ENCODE measurements around the gene COL1A1.

Gene COL1A1

DNA sequence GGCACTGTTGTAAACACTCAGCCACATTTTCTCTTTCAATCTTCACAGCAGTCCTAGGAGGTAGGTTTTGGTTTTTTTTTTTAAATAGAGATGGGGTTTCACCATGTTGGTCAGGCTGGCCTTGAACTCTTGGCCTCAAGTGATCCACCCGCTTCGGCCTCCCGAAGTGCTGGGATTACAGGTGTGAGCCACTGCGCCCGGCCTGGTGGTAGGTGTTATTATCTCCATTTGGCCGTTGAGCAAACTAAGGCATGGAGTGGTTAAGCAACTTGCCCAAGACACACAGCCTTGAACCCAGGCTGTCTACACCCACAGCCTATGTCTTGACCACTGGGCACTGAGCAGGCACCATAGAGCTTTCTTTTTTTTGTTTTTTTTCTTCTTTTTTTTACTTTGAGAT lies 27.0 kb downstream of the COL1A1 start:
- Histone ChIP-seq H3K36me3 (ENCODE audit: insufficient read depth, low read length) (no peaks in the 10 kb centered on the region), H3K4me1 (ENCODE audit: insufficient read depth, low read length) (peaks cover 10% of the 10 kb centered on the region), H3K9me3 (ENCODE audit: low read length) (no peaks in the 10 kb centered on the region), H2AFZ (ENCODE audit: low read depth, low read length) (no peak overlapping the region), H3K4me3 (ENCODE audit: low read length) (no peak overlapping the region), H3K27me3 (ENCODE audit: insufficient read depth, low read length) (peaks cover 5% of the 10 kb centered on the region)

DNA sequence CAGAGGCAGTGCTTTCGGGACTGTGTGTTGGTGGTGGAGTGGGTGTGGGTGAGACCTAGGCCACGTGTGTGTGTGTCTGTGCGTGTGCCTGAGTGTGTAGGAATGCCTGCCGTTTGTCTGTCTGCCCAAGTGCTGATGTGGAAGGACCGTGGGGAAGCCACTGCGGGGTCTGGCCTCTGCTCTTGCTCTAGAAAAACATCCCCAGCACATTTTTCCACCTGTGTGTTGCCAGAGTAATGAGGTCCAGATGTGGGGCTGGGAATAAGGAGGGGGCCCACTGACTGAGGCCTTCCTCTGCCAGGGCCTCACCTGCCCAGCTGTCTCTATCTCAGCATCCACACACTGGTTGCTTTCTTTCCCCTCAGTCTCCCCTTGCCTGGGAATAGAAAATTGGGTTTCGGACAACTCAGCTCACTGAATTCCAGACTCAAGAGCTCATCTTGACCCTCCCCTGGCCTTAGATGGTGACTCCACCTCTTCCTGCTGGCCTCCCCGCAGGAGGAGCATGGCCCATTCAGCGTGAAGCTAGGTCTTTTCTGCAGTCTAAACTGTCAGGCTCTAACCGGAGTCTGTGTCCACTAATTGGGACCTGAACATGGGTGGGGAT lies 28.0 kb downstream of the COL1A1 start:
- Histone ChIP-seq H3K27me3 (ENCODE audit: insufficient read depth, low read length) (peaks cover 5% of the 10 kb centered on the region), H3K36me3 (ENCODE audit: insufficient read depth, low read length) (no peaks in the 10 kb centered on the region), H3K4me3 (ENCODE audit: low read length) (no peak overlapping the region), H2AFZ (ENCODE audit: low read depth, low read length) (no peak overlapping the region), H3K4me1 (ENCODE audit: insufficient read depth, low read length) (peaks cover 10% of the 10 kb centered on the region), H3K9me3 (ENCODE audit: low read length) (no peaks in the 10 kb centered on the region)

DNA sequence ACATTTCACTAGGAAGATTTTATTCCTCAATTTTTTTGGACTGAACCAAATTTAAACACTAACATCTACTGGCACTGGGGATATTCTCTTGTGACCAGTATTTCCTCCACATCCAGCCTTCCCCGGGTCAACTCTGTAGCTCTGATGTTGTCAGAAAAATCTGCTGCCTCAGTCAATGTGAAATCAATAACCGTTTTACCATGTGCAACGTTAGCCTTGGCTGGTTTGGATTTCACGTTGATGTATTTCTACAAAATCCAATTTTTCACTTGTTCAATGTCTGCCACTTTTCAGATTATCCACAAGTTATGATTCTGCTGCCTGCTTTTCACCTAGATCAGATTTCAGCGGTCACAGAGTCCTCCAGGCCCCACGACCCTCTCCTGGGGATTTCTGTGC lies 28.5 kb downstream of the COL1A1 start:
- H3K4me3 ChIP-seq (ENCODE audit: low read length), result no peak overlapping the region
- H2AFZ ChIP-seq (ENCODE audit: low read depth, low read length), result no peak overlapping the region
- peaks cover 5% of the 10 kb centered on the region for H3K27me3 ChIP-seq (ENCODE audit: insufficient read depth, low read length)
- no peaks in the 10 kb centered on the region for H3K9me3 ChIP-seq (ENCODE audit: low read length)
- peaks cover 5% of the 10 kb centered on the region for H3K4me1 ChIP-seq (ENCODE audit: insufficient read depth, low read length)
- no peaks in the 10 kb centered on the region for H3K36me3 ChIP-seq (ENCODE audit: insufficient read depth, low read length)

DNA sequence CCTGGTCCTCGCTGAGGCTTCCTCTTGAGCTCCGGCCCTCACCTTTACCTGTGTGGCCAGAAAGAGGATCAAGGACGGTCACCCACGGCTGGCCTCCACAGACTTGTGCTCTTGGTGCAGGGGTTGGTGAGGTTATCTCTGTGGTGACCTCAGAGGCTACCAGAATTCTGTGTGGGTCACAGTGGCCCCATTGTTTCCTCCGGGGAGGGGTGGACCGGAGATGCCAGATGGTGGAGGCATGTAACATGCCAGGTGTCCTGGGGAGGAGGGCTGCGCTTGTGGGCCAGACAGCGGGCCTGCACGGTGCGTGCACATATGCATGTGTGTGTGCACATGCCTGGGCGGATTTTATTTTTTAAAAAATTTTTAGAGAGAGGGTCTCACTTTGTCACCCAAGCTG lies 29.3 kb downstream of the COL1A1 start:
- peaks cover 5% of the 10 kb centered on the region for H3K27me3 ChIP-seq (ENCODE audit: insufficient read depth, low read length)
- no peaks in the 10 kb centered on the region for H3K9me3 ChIP-seq (ENCODE audit: low read length)
- no peaks in the 10 kb centered on the region for H3K4me1 ChIP-seq (ENCODE audit: insufficient read depth, low read length)
- H3K36me3 ChIP-seq (ENCODE audit: insufficient read depth, low read length), result no peaks in the 10 kb centered on the region
- H2AFZ ChIP-seq (ENCODE audit: low read depth, low read length), result no peak overlapping the region
- no peak overlapping the region for H3K4me3 ChIP-seq (ENCODE audit: low read length)

DNA sequence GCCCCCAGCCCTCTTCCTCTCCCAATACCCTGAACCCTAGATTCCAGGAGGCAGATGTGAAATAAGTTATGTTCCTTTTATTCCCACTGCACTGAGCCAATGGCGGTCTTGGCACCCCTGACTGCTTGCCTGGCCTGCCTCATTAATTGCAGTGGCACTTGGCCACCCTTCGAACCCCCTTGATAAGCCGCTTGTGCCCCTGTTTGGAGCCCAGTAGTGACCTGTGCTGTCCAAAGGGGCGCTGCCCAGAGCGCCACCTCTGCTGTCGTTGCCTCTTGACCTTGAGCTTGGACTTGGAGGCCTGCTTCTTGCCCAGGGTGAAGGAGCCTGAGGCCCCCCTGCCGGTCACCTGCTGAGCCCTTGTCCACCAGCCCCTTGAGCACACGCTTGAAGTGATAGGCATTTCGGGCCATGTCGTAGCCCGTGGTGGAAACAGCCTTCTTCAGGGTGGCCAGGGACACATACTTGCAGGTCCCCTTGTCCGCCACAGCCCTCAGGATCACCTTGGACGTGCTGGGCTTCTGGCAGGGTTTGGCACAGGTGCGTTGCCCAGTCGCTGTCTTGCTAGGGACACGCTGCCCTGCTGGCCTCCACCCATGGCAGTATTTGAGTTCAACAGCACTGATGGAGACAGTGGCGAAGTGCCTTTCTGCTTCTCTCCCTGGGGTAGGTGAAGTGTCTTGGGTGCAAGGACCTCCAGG lies 29.9 kb downstream of the COL1A1 start:
- Histone ChIP-seq H3K4me1 (ENCODE audit: insufficient read depth, low read length) (no peaks in the 10 kb centered on the region), H3K9me3 (ENCODE audit: low read length) (no peaks in the 10 kb centered on the region), H3K27me3 (ENCODE audit: insufficient read depth, low read length) (peaks cover 5% of the 10 kb centered on the region), H3K36me3 (ENCODE audit: insufficient read depth, low read length) (no peaks in the 10 kb centered on the region), H3K4me3 (ENCODE audit: low read length) (no peak overlapping the region), H2AFZ (ENCODE audit: low read depth, low read length) (no peak overlapping the region)

DNA sequence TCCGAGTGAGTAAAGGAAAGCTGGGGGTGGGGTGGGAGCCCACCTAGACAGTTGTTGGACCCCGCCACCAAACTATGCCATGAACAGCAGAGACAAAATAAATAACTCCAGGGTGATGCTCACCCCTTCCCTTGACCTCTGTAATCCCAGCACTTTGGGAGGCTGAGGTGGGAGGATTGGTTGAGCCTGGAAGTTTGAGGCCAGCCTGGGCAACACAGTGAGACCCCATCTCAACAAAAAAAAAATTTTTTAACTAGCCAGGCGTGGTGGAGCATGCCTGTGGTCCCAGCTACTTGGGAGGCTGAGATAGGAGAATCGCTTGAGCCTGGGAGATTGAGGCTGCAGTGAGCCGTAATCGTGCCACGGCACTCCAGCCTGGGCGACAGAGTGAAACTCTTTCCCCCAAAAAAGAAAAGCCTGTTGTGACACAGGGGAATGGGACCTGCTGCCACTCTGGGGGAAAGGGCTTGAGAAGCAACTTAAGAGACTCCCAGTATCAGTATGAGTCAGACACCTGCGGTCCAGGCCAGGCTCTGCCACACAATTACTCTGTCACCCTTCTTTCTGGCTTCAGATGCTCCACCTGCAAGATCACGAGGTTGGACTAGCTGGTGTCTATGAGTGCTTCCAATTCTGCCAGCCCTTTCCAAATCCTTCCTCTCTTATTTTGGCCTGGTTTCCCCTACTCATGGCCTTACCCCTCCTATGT lies 30.6 kb downstream of the COL1A1 start:
- H3K4me3 ChIP-seq (ENCODE audit: low read length), result no peak overlapping the region
- H3K4me1 ChIP-seq (ENCODE audit: insufficient read depth, low read length), result no peaks in the 10 kb centered on the region
- H3K27me3 ChIP-seq (ENCODE audit: insufficient read depth, low read length), result peaks cover 5% of the 10 kb centered on the region
- no peaks in the 10 kb centered on the region for H3K36me3 ChIP-seq (ENCODE audit: insufficient read depth, low read length)
- H3K9me3 ChIP-seq (ENCODE audit: low read length), result no peaks in the 10 kb centered on the region
- H2AFZ ChIP-seq (ENCODE audit: low read depth, low read length), result no peak overlapping the region

DNA sequence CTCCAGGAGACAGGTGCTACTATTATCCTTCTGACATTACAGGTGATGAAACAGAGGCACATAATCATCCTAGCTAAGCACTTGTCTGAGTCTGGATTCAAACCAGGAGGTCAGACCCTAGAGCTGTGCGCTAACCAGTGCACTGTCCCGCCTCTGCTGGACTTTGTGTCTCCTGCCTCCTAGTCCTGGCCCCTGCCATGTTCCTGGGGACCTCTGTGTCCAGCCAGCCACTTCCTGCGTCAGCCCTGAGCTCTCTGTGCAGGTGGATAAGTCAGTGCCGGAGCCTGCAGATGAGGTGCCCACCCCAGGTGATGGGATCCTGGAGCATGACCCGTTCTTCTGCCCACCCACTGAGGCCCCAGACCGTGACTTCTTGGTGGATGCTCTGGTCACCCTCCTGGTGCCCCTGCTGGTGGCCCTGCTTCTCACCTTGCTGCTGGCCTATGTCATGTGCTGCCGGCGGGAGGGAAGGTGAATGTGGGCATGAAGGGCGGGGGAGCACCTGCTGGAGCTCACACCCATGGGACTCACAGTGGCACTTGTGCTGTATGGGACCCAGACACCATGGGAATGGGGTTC lies 31.5 kb downstream of the COL1A1 start:
- Histone ChIP-seq H3K36me3 (ENCODE audit: insufficient read depth, low read length) (no peaks in the 10 kb centered on the region), H3K4me3 (ENCODE audit: low read length) (no peak overlapping the region), H3K9me3 (ENCODE audit: low read length) (no peaks in the 10 kb centered on the region), H2AFZ (ENCODE audit: low read depth, low read length) (no peak overlapping the region), H3K27me3 (ENCODE audit: insufficient read depth, low read length) (peaks cover 11% of the 10 kb centered on the region), H3K4me1 (ENCODE audit: insufficient read depth, low read length) (no peaks in the 10 kb centered on the region)

DNA sequence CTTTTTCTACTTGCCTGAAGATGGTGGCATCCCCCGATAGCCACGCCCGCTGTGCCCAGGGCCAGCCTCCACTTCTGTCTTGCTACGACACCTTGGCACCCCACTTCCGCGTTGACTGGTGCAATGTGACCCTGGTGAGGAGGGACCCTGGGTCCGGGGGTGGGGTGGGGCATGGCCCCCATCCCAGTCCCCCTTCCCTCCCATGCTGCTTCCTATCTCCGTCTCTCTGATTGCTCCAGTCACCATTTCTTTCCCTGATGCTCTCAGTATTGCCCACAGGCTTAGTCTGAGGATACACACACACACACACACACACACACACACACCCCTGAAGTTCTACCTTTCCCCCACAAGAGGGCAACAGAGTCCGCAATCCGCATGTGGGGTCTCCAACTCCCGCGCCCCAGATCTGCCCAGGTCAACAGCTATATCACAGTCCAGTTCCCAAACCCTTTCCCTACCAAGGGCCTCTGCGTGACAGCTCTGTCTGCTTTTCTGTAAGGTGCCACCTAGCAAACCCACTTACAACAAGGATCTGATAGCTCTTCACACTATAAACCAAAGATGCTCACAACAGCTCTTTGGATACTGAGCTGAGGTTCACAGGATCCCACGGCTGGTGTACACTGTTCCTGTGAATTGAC lies 32.2 kb downstream of the COL1A1 start:
- H3K27me3 ChIP-seq (ENCODE audit: insufficient read depth, low read length), result peaks cover 11% of the 10 kb centered on the region
- no peaks in the 10 kb centered on the region for H3K36me3 ChIP-seq (ENCODE audit: insufficient read depth, low read length)
- no peaks in the 10 kb centered on the region for H3K9me3 ChIP-seq (ENCODE audit: low read length)
- no peak overlapping the region for H3K4me3 ChIP-seq (ENCODE audit: low read length)
- H3K4me1 ChIP-seq (ENCODE audit: insufficient read depth, low read length), result no peaks in the 10 kb centered on the region
- H2AFZ ChIP-seq (ENCODE audit: low read depth, low read length), result no peak overlapping the region

DNA sequence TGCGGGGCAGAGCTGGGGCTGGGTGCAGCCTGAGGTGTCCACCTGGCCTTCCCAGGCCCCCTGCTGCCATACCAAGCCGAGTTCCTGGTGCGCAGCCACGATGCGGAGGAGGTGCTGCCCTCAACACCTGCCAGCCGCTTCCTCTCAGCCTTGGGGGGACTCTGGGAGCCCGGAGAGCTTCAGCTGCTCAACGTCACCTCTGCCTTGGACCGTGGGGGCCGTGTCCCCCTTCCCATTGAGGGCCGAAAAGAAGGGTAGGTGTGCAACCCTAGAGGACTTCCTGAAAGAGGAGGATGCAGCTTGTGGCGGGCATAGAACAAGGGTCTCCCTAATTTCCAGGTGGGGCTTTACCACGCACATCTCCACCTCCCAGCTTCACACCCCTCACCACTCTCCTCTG lies 33.1 kb downstream of the COL1A1 start:
- H3K36me3 ChIP-seq (ENCODE audit: insufficient read depth, low read length), result no peaks in the 10 kb centered on the region
- H3K27me3 ChIP-seq (ENCODE audit: insufficient read depth, low read length), result peaks cover 10% of the 10 kb centered on the region
- no peaks in the 10 kb centered on the region for H3K9me3 ChIP-seq (ENCODE audit: low read length)
- no peaks in the 10 kb centered on the region for H3K4me1 ChIP-seq (ENCODE audit: insufficient read depth, low read length)
- no peak overlapping the region for H3K4me3 ChIP-seq (ENCODE audit: low read length)
- H2AFZ ChIP-seq (ENCODE audit: low read depth, low read length), result no peak overlapping the region

DNA sequence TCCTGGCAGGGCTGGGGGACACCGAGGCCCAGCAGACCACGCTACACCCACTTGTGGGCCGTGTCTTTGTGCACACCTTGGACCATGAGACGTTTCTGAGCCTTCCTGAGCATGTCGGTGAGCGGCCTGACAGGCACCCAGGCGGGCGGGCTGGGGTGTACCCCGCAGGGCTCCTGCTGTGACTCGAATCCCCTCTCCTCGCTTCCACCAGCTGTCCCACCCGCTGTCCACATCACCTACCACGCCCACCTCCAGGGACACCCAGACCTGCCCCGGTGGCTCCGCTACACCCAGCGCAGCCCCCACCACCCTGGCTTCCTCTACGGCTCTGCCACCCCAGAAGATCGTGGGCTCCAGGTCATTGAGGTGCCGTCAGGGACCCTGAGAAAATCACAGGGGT lies 34.1 kb downstream of the COL1A1 start:
- H3K4me3 ChIP-seq (ENCODE audit: low read length), result no peak overlapping the region
- H3K4me1 ChIP-seq (ENCODE audit: insufficient read depth, low read length), result no peaks in the 10 kb centered on the region
- H3K9me3 ChIP-seq (ENCODE audit: low read length), result no peaks in the 10 kb centered on the region
- no peak overlapping the region for H2AFZ ChIP-seq (ENCODE audit: low read depth, low read length)
- peaks cover 10% of the 10 kb centered on the region for H3K27me3 ChIP-seq (ENCODE audit: insufficient read depth, low read length)
- H3K36me3 ChIP-seq (ENCODE audit: insufficient read depth, low read length), result no peaks in the 10 kb centered on the region

DNA sequence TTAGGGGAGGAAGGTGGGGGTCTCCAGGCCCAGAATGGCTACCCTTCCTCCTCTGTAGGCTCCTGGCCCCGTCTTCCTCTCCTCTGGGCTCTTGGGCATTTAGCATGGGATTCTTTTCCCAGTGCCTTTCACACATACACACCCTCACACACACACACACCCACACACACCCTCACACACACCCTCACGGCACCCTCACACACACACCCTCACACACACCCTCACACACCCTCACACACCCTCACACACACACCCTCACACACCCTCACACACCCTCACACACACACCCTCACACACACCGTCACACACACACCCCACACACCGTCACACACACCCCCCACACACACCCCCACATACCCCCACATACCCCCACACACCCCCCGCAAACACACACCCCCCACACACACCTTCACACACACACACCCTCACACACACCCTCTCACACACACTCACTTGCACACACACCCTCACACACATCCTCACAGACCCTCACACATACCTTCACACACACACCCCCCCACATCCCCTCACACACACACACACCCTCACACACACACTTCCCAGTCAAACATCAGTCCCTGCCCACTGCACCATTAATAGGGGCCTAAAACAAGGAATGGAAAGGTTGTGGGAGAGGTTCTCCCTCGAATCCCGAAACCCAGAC lies 34.8 kb downstream of the COL1A1 start:
- H3K27me3 ChIP-seq (ENCODE audit: insufficient read depth, low read length), result peaks cover 8% of the 10 kb centered on the region
- peaks cover 5% of the 10 kb centered on the region for H3K4me1 ChIP-seq (ENCODE audit: insufficient read depth, low read length)
- H3K4me3 ChIP-seq (ENCODE audit: low read length), result no peak overlapping the region
- no peaks in the 10 kb centered on the region for H3K36me3 ChIP-seq (ENCODE audit: insufficient read depth, low read length)
- no peaks in the 10 kb centered on the region for H3K9me3 ChIP-seq (ENCODE audit: low read length)
- H2AFZ ChIP-seq (ENCODE audit: low read depth, low read length), result no peak overlapping the region

DNA sequence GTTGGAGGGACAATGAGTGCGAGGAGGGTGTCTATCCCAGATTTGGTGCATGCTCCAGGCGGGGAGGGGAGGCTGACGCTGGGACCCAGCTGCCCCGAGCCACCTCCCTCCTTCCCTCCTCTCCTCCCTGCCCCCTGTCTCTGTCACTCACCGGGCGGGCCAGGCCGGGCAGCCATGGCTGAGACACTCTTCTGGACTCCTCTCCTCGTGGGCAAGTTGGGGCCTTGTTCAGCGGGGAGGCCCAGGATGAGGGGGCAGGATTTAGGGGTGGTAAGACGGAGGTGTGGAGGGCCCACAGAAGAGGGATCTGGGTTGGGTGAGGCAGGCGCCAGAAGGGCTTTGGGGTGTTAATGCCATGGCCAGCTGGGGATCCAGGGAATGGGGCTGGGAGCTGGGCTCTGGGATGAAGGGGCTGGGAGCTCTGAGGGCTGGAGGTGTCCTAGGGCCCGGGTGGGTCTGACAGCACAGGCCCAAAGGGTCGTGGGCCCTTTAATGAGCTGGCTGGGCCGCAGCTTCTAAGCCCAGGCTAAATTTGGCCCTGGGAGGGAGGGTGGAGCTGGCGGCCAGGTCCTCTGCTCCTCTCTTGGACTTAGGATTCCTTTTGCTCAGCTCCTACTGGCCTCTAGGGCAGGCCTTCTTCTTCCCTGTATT lies 35.4 kb downstream of the COL1A1 start, which contains the start of gene SGCA:
TSS of gene SGCA (plus strand) at position 139 of the 651 bp plus-strand sequence. CDS start at position 175, 36 bp downstream.
- H3K36me3 ChIP-seq (ENCODE audit: insufficient read depth, low read length), result no peaks in the 10 kb centered on the region
- no peak within 1 kb of the TSS for H3K4me3 ChIP-seq (ENCODE audit: low read length)
- H3K9me3 ChIP-seq (ENCODE audit: low read length), result no peaks in the 10 kb centered on the region
- peaks cover 6% of the 10 kb centered on the region for H3K27me3 ChIP-seq (ENCODE audit: insufficient read depth, low read length)
- no peak within 1 kb of the TSS for H2AFZ ChIP-seq (ENCODE audit: low read depth, low read length)
- peaks cover 7% of the 10 kb centered on the region for H3K4me1 ChIP-seq (ENCODE audit: insufficient read depth, low read length)

Data from neuron (in vitro differentiated cells).